Measurements from ENCODE around the gene OGG1. TPM values are rescaled to one million over a fixed set of nuclear protein-coding genes. Genes with fewer than 3 reads are reported as not detected.

OGG1 gene
- polyA plus RNA-seq, 3 donors from 2014 or later, result 30.3 to 57.3 (median 44.4) TPM

DNA sequence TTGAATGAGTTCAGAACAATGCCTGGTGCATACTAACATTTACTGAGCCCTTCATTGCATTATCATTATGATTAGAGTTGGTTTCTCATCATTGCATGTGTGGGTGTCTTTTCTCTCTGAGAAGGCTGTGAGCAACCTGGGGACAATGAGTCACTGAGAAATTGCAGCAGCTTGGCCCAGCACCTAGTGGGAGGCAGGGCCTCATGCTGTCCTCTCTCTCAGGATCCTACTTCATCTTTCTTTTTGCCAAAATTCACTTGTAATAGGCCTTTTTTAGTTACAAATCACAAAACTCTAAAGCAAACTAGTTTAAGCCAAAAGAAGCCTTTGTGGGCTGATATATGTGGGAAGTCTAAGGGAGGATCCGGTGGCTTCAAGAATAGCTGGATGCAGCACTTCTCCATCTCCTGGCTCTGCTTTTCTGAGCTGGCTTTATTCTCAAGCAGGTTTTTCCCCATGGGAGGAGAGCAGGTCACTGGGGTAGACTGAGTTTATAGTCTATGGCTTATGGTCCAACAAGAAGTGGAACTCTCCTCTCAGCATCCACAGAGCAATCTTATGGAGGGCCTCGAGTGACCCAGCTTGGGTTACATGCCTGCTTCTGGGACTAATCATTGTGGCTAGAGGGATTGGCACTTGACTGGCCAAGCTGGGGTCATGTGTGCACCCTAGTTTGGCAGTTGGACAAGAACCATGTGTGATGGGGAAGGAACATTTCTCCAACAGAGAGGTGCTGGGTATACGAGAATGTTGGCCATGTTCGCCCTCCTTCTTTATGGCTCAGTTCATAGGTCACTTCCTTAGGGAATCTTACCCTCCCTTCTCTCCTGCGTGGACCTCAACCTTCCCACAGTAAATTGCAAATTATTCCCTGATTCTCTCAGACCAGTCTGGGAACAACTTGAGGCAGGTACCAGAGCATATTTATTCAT, 28.7 kb downstream of the OGG1 start:
- Mint-ChIP-seq H3K27ac (peak overlapping the region; percentile 47 to 96 (median 92)), H3K4me1 (peaks cover 51 to 63% of the 10 kb centered on the region in 2 donors), H3K27me3 (ENCODE audit: low read depth in 3 of 3) (peaks cover 4 to 9% (median 6%) of the 10 kb centered on the region in 3 donors), H3K36me3 (peaks cover 0 to 15% (median 4%) of the 10 kb centered on the region in 3 donors), H3K4me3 (peak overlapping the region; percentile 27 to 69 (median 64)), H3K9me3 (no peaks in the 10 kb centered on the region)
- no peak for DNase-seq

DNA sequence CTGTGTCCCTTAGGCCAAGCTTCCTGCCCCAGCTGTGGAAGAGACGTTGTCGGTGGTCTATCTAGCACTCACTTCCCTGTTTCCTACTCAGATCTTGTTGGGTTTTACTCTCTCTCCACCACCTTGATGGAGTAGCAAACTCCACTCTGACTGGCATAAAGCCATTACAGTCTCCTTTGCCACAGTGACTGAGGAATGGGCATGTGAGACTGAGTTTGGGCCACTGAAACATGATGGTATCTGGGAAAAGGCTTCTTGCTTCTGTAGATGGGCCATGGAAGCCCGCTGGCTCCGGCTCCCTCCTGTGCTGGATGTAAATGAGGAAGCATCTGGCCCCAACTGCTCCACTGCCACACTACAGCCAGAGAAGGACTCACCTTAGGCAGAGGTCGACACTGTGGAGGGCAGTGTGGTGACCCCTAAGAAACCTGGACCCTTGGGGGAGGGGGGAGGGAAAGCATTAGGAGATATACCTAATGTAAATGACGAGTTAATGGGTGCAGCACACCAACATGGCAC, 29.4 kb downstream of the OGG1 start:
- peak overlapping the region; percentile 42 to 69 (median 68) for H3K4me3 Mint-ChIP-seq
- peaks cover 51 to 63% of the 10 kb centered on the region in 2 donors for H3K4me1 Mint-ChIP-seq
- H3K27ac Mint-ChIP-seq, result peak overlapping the region; percentile 90 to 96 (median 94)
- H3K27me3 Mint-ChIP-seq (ENCODE audit: low read depth in 3 of 3), result peaks cover 4 to 9% (median 6%) of the 10 kb centered on the region in 3 donors
- peaks cover 0 to 15% (median 4%) of the 10 kb centered on the region in 3 donors for H3K36me3 Mint-ChIP-seq
- H3K9me3 Mint-ChIP-seq, result no peaks in the 10 kb centered on the region
- DNase-seq, result no peak

DNA sequence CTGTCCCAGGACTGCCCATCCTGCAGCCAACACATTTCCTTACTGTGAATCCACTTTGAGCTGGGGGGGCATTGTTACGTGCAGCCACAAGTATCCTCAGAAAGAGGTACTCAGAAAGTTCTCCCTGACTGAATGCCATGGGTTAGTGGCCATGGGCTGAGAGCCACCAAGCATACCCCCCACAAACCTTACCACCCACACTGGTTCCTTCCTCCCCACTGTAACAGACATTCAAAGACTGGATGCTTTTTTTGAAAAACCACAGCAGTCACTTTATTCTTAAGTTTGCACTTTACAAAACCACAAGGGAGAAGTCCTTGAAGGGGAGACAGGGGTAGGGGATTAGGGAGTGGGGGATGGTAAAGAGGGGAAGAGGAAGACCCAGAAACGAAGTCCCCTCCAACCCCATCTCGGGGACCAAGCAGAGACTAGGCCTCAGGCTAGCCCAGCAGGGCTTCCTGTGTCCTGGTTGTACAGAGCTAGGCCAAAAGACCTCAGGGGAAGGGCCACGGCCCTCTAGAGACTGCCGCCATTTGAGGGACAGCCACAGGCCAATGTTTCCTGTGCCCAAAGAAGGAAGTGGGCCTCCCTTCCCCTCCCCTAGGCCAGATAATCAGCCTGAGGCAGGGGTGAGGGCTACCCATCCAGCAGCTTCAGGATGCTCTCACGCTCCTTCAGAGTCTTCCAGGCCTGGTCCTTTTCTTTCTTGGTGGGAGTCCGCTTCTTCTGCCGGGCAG, 30.1 kb downstream of the OGG1 start:
- H3K4me3 Mint-ChIP-seq, result peak overlapping the region; percentile 42 to 69 (median 68)
- H3K9me3 Mint-ChIP-seq, result no peaks in the 10 kb centered on the region
- H3K27ac Mint-ChIP-seq, result peak overlapping the region; percentile 90 to 96 (median 94)
- H3K36me3 Mint-ChIP-seq, result peaks cover 2 to 18% (median 4%) of the 10 kb centered on the region in 3 donors
- H3K4me1 Mint-ChIP-seq, result peaks cover 51 to 63% of the 10 kb centered on the region in 2 donors
- peaks cover 4 to 9% (median 6%) of the 10 kb centered on the region in 3 donors for H3K27me3 Mint-ChIP-seq (ENCODE audit: low read depth in 3 of 3)
- DNase-seq, result peak; percentile 72 to 76 (median 76)

DNA sequence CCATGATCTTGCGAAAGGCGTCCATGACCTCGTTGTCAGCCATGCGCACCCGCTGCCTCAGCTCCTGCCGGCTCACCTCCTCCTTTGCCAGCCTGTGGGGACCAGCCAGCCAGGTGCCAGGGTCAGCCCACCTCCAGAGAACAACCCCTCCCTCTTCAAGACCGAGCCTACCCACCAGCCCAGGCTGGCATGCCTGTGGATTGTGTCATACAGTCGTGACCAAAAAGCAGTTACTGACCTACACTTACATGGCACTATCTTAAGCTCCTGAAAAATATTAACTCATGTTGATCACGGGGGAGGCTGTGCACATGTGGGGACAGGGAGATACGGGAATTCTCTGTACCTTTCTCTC, 30.7 kb downstream of the OGG1 start:
- Mint-ChIP-seq H3K27me3 (ENCODE audit: low read depth in 3 of 3) (peaks cover 4 to 9% (median 6%) of the 10 kb centered on the region in 3 donors), H3K4me1 (peaks cover 54 to 63% of the 10 kb centered on the region in 2 donors), H3K4me3 (peak overlapping the region; percentile 42 to 69 (median 68)), H3K27ac (peak overlapping the region; percentile 90 to 96 (median 94)), H3K9me3 (no peaks in the 10 kb centered on the region), H3K36me3 (peaks cover 5 to 23% (median 7%) of the 10 kb centered on the region in 3 donors)
- DNase-seq, result no peak

DNA sequence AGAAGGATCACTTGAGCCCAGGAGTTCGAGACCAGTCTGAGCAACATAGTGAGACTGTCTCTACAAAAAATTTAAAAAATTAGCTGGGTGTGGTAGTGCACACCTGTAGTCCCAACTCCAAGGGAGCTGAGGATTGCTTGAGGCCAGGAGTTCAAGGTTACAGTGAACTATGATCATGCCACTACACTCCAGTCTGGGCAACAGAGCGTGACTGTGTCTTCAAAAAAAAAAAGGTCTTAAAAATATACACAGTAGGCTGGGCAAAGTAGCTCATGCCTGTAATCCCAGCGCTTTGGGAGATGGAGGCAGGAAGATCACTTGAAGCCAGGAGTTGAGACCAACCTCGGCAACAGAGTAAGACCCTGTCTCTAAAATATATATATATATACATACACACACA, 31.2 kb downstream of the OGG1 start:
- Mint-ChIP-seq H3K27me3 (ENCODE audit: low read depth in 3 of 3) (peaks cover 4 to 9% (median 6%) of the 10 kb centered on the region in 3 donors), H3K27ac (peak overlapping the region; percentile 90 to 96 (median 94)), H3K9me3 (no peaks in the 10 kb centered on the region), H3K4me1 (peaks cover 54 to 63% of the 10 kb centered on the region in 2 donors), H3K36me3 (peaks cover 8 to 26% (median 9%) of the 10 kb centered on the region in 3 donors), H3K4me3 (peak overlapping the region; percentile 42 to 69 (median 68))
- no peak for DNase-seq

DNA sequence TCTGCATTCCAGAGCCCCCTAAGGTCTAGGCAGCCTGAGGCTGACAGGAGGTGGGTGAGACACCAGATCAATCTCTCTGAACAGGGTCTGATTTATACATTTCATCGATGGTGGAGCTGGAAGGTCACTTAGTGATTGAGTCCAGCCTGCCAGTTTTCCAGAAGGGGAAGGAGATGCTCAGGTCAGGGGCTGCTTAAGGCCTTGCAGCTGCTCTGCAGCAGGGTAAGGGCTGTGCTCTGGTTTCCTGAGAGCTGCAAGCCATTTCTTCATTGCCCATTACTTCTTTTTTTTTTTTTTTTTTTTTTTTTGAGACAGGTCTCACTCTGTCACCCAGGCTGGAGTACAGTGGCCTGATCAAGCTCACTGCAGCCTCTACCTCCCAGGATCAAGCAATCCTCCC, 31.8 kb downstream of the OGG1 start:
- Mint-ChIP-seq H3K4me3 (peak overlapping the region in 3 of 5 donors; percentile 20 to 56 (median 46)), H3K9me3 (no peaks in the 10 kb centered on the region), H3K4me1 (peaks cover 59 to 61% of the 10 kb centered on the region in 2 donors), H3K27ac (peak overlapping the region; percentile 90 to 96 (median 94)), H3K36me3 (peaks cover 10 to 30% (median 12%) of the 10 kb centered on the region in 3 donors), H3K27me3 (ENCODE audit: low read depth in 3 of 3) (peaks cover 4 to 9% (median 6%) of the 10 kb centered on the region in 3 donors)
- no peak for DNase-seq

DNA sequence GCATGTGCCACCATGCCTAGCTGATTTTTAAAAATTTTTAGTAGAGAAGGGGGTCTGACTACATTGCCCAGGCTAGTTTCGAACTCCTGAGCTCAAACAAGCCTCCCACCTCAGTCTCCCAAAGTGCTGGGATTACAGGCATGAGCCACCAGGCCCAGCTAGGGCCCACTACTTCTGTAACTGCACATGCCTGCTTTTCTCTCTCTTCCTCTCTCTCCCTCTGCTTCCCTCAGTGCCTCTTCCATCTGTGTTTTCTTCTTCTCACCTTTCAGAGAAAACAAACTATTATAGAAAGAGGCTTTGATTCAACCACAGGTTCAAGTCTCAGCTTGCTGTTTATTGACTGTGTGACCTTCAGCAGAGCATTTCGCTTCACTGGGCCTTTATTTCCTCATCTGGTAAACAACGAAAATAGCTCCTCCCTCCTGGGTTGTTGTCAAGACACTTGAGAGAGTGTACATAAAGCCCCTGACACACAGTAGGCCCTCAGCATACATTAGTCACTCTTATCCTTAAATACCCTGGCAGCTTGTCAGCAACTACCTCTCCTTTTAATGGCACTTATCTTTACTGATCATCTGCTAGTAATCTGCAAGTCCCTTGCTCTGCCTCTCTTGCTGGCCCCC, 32.3 kb downstream of the OGG1 start:
- Mint-ChIP-seq H3K36me3 (peaks cover 9 to 34% (median 10%) of the 10 kb centered on the region in 3 donors), H3K9me3 (no peaks in the 10 kb centered on the region), H3K4me3 (peak overlapping the region in 3 of 5 donors; percentile 3 to 60 (median 33)), H3K27ac (peak overlapping the region; percentile 35 to 96 (median 80)), H3K4me1 (peaks cover 58 to 59% of the 10 kb centered on the region in 2 donors), H3K27me3 (ENCODE audit: low read depth in 3 of 3) (peaks cover 4 to 9% (median 6%) of the 10 kb centered on the region in 3 donors)
- DNase-seq, result no peak

DNA sequence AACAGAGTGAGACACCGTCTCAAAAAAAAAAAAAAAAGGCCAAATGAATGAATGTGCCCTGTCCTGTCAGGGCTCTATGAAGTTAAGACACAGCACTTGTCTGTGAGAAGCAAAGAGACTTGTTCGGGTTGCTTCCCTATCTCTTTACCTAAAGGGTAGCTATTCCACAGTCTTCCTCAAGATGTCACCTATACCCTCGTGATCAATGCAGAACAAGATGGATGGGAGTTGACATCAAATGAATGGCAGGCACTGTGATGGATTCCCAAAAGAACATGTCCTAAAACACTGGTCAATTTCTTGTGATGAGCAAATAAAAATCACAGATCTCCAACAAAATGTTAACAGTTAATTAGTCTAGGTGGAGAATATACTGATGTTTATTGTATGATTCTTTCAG, 33.0 kb downstream of the OGG1 start:
- H3K27ac Mint-ChIP-seq, result peak overlapping the region in 4 of 6 donors; percentile 35 to 96 (median 68)
- H3K36me3 Mint-ChIP-seq, result peaks cover 15 to 41% (median 15%) of the 10 kb centered on the region in 3 donors
- H3K4me1 Mint-ChIP-seq, result peaks cover 58 to 59% of the 10 kb centered on the region in 2 donors
- H3K9me3 Mint-ChIP-seq, result no peaks in the 10 kb centered on the region
- DNase-seq, result no peak
- H3K4me3 Mint-ChIP-seq, result no peak overlapping the region
- peaks cover 5 to 9% (median 6%) of the 10 kb centered on the region in 3 donors for H3K27me3 Mint-ChIP-seq (ENCODE audit: low read depth in 3 of 3)

DNA sequence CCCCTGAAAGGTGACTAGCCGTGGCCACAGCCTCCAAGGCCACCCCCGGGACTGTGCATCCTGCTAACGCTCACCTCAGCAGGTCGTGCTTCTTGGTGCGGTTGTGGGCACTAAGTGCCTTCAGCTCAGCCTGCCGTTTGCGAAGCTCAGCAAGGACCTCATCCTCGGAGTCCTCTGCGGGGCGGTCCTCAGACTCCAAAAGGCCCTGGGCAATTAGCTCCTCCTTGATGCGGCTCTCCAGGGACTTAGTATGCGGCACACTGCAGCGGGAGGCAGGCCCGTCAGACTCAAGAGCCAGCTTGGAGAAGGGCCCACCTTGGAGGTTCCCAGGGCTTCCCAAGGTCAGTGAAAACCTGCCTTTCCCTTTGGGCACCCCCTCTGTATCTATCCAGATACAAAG, 34.2 kb downstream of the OGG1 start:
- DNase-seq, result no peak
- H3K4me3 Mint-ChIP-seq, result no peak overlapping the region
- H3K4me1 Mint-ChIP-seq, result peaks cover 48% of the 10 kb centered on the region in 2 donors
- H3K9me3 Mint-ChIP-seq, result no peaks in the 10 kb centered on the region
- peaks cover 6 to 7% (median 7%) of the 10 kb centered on the region in 3 donors for H3K27me3 Mint-ChIP-seq (ENCODE audit: low read depth in 3 of 3)
- H3K36me3 Mint-ChIP-seq, result peaks cover 17 to 43% (median 17%) of the 10 kb centered on the region in 3 donors
- no peak overlapping the region for H3K27ac Mint-ChIP-seq

DNA sequence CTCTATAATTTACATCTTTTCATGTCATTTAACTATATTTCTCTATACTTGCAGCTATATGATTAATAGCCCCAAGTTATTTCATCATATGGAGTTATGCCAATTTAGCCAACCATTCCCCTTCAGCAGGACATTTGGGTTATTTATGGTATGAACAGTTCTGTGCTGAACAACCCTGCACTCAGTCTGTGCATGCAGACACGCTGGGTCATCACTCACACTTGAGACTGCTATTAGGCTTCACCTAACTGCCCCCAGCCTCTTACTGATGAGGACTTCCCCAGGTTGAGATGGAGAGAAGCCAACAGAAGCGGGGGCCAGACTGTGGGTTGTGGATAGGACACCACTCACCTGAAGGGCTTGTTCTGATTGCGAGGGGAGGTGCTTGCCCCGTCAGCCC, 35.2 kb downstream of the OGG1 start:
- H3K27ac Mint-ChIP-seq, result no peak overlapping the region
- peaks cover 40 to 41% of the 10 kb centered on the region in 2 donors for H3K4me1 Mint-ChIP-seq
- H3K9me3 Mint-ChIP-seq, result no peaks in the 10 kb centered on the region
- H3K36me3 Mint-ChIP-seq, result peaks cover 20 to 52% (median 25%) of the 10 kb centered on the region in 3 donors
- no peak overlapping the region for H3K4me3 Mint-ChIP-seq
- no peak for DNase-seq
- H3K27me3 Mint-ChIP-seq (ENCODE audit: low read depth in 3 of 3), result peaks cover 0 to 4% (median 3%) of the 10 kb centered on the region in 3 donors

DNA sequence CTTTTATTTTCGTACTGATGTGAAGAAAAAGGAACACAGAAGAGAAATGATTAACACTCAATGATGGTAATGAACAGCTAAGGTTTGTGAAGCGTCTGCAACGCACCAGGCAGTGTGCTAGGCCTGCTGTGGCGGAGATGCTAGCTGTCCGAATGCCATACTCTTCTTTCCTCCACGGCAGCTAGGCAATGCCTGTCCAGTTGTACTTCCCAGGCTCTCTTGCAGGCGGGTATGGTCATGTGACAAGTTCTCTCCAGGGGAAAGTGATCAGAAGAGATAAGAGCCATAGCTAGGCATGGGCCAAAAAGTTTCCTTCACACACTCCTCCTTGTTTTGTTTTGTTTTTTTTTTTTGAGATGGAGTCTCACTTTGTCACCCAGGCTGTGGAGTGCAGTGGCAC, 35.9 kb downstream of the OGG1 start:
- Mint-ChIP-seq H3K27ac (peak overlapping the region in 1 of 6 donors; percentile 30), H3K27me3 (ENCODE audit: low read depth in 3 of 3) (peaks cover 0 to 3% (median 0%) of the 10 kb centered on the region in 3 donors), H3K4me1 (peaks cover 40 to 41% of the 10 kb centered on the region in 2 donors), H3K9me3 (no peaks in the 10 kb centered on the region), H3K4me3 (no peak overlapping the region), H3K36me3 (peaks cover 24 to 58% (median 30%) of the 10 kb centered on the region in 3 donors)
- DNase-seq, result no peak

DNA sequence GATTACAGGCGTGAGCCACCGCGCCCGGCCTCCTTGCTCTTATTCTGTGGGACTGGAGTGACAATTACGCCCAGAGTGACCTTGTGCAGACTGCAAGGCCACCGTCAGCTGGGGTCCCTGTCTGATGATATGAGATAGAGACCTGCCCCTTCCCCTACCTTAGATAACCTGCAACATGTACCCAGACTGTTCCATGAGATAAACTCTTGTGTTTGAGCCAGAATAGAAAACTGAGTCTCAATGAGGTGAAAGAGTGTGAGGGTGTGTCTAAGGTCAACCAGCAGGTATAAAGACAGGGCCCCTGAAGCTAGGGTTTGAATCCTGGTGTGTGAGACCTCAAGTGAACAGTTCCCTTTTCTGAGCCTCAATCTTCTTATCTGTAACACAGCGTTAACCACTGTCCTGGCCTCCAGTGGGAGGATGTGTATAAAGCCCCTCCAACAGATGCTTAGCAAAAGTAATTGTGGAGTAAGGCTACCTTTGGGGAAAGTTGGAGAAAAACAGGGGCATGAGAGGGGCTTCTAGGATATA, 36.5 kb downstream of the OGG1 start:
- no peaks in the 10 kb centered on the region for H3K9me3 Mint-ChIP-seq
- peaks cover 40 to 42% of the 10 kb centered on the region in 2 donors for H3K4me1 Mint-ChIP-seq
- no peak overlapping the region for H3K27ac Mint-ChIP-seq
- no peak overlapping the region for H3K4me3 Mint-ChIP-seq
- peaks cover 24 to 56% (median 30%) of the 10 kb centered on the region in 3 donors for H3K36me3 Mint-ChIP-seq
- H3K27me3 Mint-ChIP-seq (ENCODE audit: low read depth in 3 of 3), result peaks cover 0 to 3% (median 0%) of the 10 kb centered on the region in 3 donors
- DNase-seq, result no peak

Data from immature natural killer cell (primary cell).